ENCODE results near the gene KCNMA1.

The KCNMA1 gene

DNA sequence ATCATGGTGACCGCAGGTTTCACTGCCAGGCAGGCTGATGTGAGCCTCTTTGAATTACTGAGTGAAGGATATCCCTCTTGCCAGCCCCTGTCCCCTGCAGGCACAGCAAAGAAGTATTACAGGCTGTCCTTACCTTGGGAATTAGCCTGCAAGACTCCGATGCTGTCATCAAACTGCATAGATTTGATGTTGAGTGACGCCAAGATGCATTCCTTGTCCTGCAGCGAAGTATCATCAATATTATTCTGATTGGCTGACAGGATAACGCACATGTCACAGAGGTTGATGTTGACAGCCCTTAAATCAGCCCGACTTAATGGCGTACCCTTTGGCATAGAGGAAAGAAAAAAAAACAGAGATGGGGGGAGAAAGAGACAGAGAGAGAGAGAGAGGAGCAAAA, 693.0 kb downstream of the KCNMA1 start:
- H3K9me3 ChIP-seq (replicated peaks in 1 of 11), result no peaks in the 10 kb centered on the region
- peaks cover 0 to 12% (median 6%) of the 10 kb centered on the region in 10 experiments; a peak in 8 of 20 replicates for H3K4me1 ChIP-seq
- no peaks in the 10 kb centered on the region for H4K20me1 ChIP-seq
- H3K9ac ChIP-seq, result no peak overlapping the region
- no peak overlapping the region for H3K4me3 ChIP-seq
- H3K27me3 ChIP-seq, result no peaks in the 10 kb centered on the region
- no peak overlapping the region for H3K27ac ChIP-seq
- H3K4me2 ChIP-seq, result no peak overlapping the region
- peaks cover 0 to 23% (median 0%) of the 10 kb centered on the region in 11 experiments; a peak in 1 of 22 replicates for H3K36me3 ChIP-seq
- TF ChIP-seq Cebpa-rat (IDR thresholded peaks at IDR 0.05), result no peak

DNA sequence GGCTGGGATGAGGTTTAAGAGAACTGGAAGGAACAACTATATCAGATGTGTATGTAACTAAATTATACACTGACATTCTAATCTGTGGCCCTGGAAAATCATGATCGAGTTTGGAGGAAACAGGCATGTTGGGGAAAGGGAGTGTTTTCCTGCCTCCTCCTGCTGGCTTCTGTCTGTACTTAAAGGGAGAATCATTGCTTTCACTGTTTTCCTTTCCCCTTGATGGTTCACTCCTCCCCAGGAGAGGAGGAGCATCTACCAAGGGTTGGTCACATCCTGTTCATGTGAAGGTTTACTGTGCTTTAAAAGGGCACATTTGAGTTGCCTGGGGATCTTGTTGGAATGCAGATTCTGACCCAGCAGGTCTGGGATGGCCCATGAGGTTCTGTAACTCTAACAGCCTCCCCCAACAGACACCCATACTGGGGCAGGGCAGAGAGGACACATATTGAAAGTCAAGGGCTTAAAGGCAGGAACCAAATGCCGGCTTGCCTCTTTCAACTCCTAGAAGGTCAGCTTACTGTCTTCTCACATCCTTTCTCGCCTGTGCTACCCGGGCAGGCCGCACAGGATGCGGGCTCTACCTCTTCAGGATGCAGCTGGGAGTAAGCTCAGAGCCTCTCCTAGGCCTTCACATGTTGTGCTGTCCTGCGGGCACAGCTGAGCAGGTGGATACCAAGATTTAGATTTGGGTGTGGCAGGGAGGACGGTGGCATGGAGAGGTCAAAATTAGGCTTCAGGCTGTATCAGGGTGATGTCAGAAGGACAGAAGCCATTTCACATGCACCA, 694.8 kb downstream of the KCNMA1 start:
- H3K4me2 ChIP-seq, result peak overlapping the region in 6 of 11 experiments; percentile 6 to 25 (median 15); a peak in 6 of 22 replicates
- no peak overlapping the region for H3K9ac ChIP-seq
- H3K4me3 ChIP-seq, result no peak overlapping the region
- peaks cover 0 to 12% (median 6%) of the 10 kb centered on the region in 10 experiments; a peak in 8 of 20 replicates for H3K4me1 ChIP-seq
- no peak for TF ChIP-seq Cebpa-rat (IDR thresholded peaks at IDR 0.05)
- H3K36me3 ChIP-seq, result peaks cover 0 to 11% (median 0%) of the 10 kb centered on the region in 11 experiments; a peak in 1 of 22 replicates
- H3K27ac ChIP-seq, result no peak overlapping the region
- H3K27me3 ChIP-seq, result no peaks in the 10 kb centered on the region
- H4K20me1 ChIP-seq, result no peaks in the 10 kb centered on the region
- H3K9me3 ChIP-seq (replicated peaks in 1 of 11), result no peaks in the 10 kb centered on the region

DNA sequence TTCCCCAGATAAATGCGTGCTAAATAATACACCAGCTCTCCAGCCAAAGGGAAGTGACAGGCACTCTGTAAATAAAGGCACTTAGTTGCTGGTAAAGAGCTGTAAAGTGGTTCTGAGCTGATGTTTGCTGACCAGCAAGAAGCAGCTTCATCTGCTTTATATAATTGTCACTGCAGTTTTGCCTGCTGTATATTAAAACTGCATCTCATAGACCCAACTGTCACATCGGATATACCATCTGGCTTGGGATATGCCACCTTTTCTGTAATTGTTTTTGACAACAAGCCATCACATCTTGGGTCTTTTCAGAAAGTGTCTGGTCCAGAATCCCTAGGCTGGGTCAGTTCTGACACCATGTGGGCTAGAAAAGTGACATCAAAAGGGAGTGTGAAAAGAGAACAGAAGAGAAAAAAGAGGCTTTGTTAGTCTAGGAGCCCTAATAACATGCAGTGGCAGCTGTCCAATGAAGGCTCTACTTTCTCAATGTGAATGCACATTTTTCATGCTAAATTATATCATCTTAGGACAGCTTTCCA, 697.6 kb downstream of the KCNMA1 start:
- Histone ChIP-seq H3K4me1 (peaks cover 0 to 7% (median 2%) of the 10 kb centered on the region in 10 experiments; a peak in 3 of 20 replicates), H3K36me3 (peaks cover 0 to 11% (median 0%) of the 10 kb centered on the region in 11 experiments; a peak in 1 of 22 replicates), H3K9me3 (replicated peaks in 1 of 11) (no peaks in the 10 kb centered on the region), H3K27ac (no peak overlapping the region), H3K4me3 (no peak overlapping the region), H3K9ac (no peak overlapping the region), H3K4me2 (no peak overlapping the region), H4K20me1 (no peaks in the 10 kb centered on the region), H3K27me3 (no peaks in the 10 kb centered on the region)
- no peak for TF ChIP-seq Cebpa-rat (IDR thresholded peaks at IDR 0.05)

DNA sequence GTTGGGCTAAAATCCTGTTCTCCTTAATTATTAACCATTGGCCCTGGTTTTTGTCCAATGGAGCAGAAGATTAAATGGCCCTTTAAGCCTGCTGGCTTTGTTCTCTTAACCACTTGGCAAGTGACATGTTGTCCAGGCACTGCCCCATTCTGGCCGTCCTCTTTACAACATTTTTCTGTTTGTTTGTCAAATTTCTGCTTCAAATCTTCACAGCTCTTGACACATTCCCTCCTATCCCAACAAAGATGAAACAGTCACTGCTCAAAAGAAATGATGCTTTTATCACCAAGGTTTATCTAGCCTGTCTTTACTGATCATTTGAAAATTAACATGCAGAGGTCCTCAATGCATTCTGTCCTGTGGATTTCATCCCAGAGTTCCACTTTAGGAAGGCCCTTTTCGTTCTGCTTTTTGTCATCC, 700.4 kb downstream of the KCNMA1 start:
- no peak overlapping the region for H3K4me3 ChIP-seq
- H3K27ac ChIP-seq, result no peak overlapping the region
- no peak overlapping the region for H3K9ac ChIP-seq
- no peak for TF ChIP-seq Cebpa-rat (IDR thresholded peaks at IDR 0.05)
- no peak overlapping the region for H3K4me2 ChIP-seq
- no peaks in the 10 kb centered on the region for H4K20me1 ChIP-seq
- no peaks in the 10 kb centered on the region for H3K4me1 ChIP-seq
- H3K36me3 ChIP-seq, result no peaks in the 10 kb centered on the region
- H3K9me3 ChIP-seq (replicated peaks in 1 of 11), result no peaks in the 10 kb centered on the region
- H3K27me3 ChIP-seq, result no peaks in the 10 kb centered on the region

DNA sequence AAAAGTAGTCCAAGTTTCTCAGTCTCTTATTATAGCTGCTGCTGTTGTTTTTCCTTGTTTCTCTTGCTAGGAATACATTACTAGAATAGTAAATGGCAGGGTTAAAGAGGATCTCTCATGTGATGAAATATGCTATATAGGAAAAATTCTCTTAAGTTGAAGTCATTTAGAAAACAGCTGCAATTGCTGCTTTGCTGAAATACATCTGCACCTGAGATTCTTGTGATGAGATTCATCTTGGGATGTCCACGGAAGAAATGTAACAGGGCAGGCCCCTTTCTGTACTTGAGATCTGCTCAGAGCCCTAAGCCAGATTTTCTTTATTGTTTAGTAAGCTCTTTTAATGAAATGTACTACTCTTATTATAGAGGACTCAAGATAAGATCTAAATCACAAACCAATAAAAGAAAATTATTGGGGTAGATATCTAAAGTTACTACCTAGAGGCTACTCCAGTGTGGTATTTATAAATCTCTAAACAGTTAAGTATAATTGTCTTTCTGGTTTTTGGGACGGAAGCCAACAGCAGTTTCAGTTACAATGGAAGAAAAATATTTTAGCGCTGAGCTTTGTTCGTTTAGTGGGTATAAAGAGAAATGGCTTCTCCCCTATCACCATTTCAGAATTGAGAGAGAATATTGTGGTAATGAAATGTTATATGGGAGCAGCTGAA, 701.5 kb downstream of the KCNMA1 start:
- no peaks in the 10 kb centered on the region for H4K20me1 ChIP-seq
- H3K36me3 ChIP-seq, result no peaks in the 10 kb centered on the region
- no peaks in the 10 kb centered on the region for H3K27me3 ChIP-seq
- H3K9me3 ChIP-seq (replicated peaks in 1 of 11), result peaks cover 0 to 4% (median 0%) of the 10 kb centered on the region in 11 experiments; a peak in 1 of 22 replicates
- H3K4me2 ChIP-seq, result no peak overlapping the region
- H3K27ac ChIP-seq, result no peak overlapping the region
- H3K4me1 ChIP-seq, result no peaks in the 10 kb centered on the region
- no peak for TF ChIP-seq Cebpa-rat (IDR thresholded peaks at IDR 0.05)
- H3K9ac ChIP-seq, result no peak overlapping the region
- H3K4me3 ChIP-seq, result no peak overlapping the region

DNA sequence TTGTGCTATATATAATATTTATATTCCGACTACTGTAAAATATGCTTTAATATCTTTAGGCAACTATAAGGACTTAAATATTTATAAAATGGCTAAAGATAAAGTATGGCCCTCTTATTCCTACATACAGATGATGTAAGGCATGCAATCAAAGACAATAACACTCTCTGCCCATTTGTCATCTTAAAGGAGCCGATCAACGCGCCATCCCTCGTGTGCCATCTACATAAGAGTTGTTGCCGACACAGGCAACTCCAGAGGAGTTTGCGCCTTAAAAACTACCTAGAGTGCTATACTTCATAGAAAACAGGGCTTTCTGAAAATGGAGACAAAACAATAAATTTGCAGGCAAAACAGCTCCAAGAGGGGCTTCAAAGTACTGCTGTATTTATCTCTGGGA, 709.0 kb downstream of the KCNMA1 start:
- no peak overlapping the region for H3K4me2 ChIP-seq
- no peak for TF ChIP-seq Cebpa-rat (IDR thresholded peaks at IDR 0.05)
- H3K27me3 ChIP-seq, result no peaks in the 10 kb centered on the region
- H3K36me3 ChIP-seq, result no peaks in the 10 kb centered on the region
- H3K4me3 ChIP-seq, result no peak overlapping the region
- no peaks in the 10 kb centered on the region for H3K4me1 ChIP-seq
- H3K9me3 ChIP-seq (replicated peaks in 1 of 11), result peaks cover 0 to 11% (median 4%) of the 10 kb centered on the region in 11 experiments; a peak in 8 of 22 replicates
- no peaks in the 10 kb centered on the region; a peak in 1 of 22 replicates for H4K20me1 ChIP-seq
- no peak overlapping the region for H3K9ac ChIP-seq
- no peak overlapping the region for H3K27ac ChIP-seq

DNA sequence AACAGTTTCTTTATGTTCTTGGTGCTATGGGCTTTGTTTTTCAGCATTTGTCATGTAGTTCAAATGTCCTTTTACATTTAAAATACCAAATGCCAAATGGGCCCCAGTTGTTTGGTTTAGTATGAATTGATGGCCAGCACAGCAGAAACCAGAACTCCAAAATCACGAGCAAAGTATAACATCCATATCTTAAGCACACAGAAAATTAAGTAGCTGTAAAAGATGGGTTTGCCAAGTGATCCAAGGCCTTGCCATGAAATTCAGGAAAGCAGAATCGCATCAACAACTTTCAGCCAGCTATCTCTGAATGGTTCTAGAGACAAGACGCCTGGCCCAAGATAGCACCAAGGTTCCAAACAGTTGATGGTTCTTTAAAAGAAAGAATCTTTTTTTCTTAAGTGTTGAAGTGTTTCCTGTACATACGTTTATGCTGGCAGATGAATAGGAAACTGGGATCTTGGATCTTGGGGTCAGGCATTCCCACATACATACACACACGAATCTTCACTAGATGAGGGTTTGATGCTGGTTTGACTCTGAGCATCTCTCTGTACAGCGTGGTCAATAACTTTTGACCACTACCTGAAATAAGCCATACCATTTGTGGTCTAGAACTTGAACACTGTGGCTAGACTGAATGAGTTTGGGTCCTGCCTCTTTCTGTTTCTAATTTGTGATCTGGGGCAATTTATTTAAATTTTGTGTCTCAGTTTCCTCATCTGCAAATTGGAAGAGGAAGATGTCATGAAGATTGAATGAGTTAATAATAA, 711.8 kb downstream of the KCNMA1 start:
- Histone ChIP-seq H3K27me3 (no peaks in the 10 kb centered on the region), H3K4me3 (no peak overlapping the region)

DNA sequence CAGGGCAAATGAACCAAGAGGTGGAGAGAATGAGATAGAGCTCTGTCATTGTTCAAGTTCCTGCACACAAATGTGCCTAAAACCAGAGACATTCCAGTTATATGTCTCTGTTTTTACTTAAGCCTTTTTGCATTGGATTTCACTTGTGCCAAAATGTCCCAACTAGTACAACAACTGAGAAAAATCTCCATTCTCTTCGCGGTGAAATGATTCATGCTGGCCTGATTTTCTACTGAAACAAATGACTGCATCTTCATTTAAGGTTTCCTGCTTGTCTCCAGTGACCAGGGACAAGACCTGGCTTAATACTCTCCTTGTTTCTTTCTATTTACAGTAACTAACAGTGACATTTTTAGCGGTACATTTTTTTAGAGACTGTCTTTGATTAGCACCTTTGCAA, 714.9 kb downstream of the KCNMA1 start:
- Histone ChIP-seq H3K36me3 (no peaks in the 10 kb centered on the region), H3K9ac (no peak overlapping the region), H4K20me1 (peaks cover 0 to 5% (median 0%) of the 10 kb centered on the region in 11 experiments; a peak in 1 of 22 replicates), H3K27ac (no peak overlapping the region), H3K4me1 (no peaks in the 10 kb centered on the region), H3K4me2 (no peak overlapping the region), H3K9me3 (replicated peaks in 1 of 11) (no peaks in the 10 kb centered on the region), H3K27me3 (no peaks in the 10 kb centered on the region), H3K4me3 (no peak overlapping the region)
- no peak for TF ChIP-seq Cebpa-rat (IDR thresholded peaks at IDR 0.05)

More for the DNA sequence above, 711.8 kb downstream of the KCNMA1 start:
- Histone ChIP-seq H3K27ac (no peak overlapping the region), H3K4me1 (no peaks in the 10 kb centered on the region), H3K36me3 (no peaks in the 10 kb centered on the region), H3K9ac (no peak overlapping the region), H3K9me3 (replicated peaks in 1 of 11) (peaks cover 0 to 10% (median 4%) of the 10 kb centered on the region in 11 experiments; a peak in 7 of 22 replicates), H4K20me1 (no peaks in the 10 kb centered on the region; a peak in 1 of 22 replicates), H3K4me2 (no peak overlapping the region)
- TF ChIP-seq Cebpa-rat (IDR thresholded peaks at IDR 0.05), result no peak

All from BLaER1 treated with 17β-estradiol and CSF1 and Interleukin-3, amounts not matched to agents 10 nM and 100 nM (cell line).